IPS DF 4.7 (cell line): ENCODE measurements around the gene TPPP.

Source experiments
- DNase-seq: peaks from one replicate; pipeline ENCODE4 v3.0.0-alpha.2; 2013; ENCODE audit warnings: low spot score; ENCODE audit errors: extremely low read depth

The TPPP gene

GRCh38 chr5:665956-666711 lies 27.0 kb downstream of the TPPP start:
- DNase-seq, result no peak

GRCh38 chr5:665541-665955 lies 27.6 kb downstream of the TPPP start:
- no peak for DNase-seq

DNA sequence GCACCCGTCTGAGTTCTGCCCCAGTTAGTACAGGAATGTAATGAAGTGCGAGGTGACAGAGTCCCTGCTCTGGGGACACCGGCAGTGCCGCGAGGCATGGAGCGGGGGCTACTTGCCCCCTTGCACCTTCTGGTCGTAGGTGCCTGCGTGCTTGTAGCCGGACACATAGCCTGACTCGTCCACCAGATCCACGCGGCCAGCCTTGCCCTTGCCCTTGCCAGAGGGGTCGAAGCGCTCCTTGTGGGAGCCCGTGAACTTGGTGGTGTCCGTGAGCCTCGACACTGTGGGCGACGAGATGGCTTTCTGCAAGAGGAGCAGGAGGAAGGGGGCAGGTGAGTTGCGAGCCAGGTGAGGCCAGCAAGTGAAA lies 28.2 kb downstream of the TPPP start:
- no peak for DNase-seq

DNA sequence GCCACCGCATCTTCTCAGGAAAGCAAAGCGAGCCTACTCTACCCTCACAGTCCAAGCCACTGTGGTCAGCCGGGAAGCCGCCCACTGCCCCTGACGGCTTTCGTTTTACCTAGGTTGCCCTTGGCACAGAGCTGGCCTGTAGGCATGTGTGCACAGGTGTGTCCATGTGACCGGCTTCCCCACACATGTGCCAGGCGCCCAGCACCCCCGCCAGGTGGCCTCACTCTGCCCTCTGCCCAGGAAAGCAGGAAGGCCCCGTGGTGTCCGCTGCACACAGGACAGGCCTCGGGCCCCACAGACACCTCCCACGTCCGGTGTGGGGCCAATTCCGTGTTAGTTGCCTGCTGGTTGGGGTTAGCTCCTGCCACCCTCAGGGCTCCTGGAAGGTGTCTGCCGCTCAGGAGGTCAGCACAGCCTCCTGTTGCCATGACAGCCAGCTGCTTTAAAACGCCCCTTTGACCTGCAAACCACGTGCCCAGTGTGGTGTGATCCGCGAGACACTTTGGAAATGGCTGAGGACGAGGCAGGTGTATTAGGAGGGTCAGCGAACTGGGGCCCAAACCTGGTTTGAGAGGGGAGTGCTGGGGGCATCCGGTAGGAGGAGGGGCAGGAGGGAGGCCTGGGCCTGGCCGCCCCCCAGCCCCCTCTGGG lies 28.7 kb downstream of the TPPP start:
- DNase-seq, result no peak

- no peak for DNase-seq
These were observed 29.5 kb downstream of the TPPP start for GRCh38 chr5:663436-664342.

DNA sequence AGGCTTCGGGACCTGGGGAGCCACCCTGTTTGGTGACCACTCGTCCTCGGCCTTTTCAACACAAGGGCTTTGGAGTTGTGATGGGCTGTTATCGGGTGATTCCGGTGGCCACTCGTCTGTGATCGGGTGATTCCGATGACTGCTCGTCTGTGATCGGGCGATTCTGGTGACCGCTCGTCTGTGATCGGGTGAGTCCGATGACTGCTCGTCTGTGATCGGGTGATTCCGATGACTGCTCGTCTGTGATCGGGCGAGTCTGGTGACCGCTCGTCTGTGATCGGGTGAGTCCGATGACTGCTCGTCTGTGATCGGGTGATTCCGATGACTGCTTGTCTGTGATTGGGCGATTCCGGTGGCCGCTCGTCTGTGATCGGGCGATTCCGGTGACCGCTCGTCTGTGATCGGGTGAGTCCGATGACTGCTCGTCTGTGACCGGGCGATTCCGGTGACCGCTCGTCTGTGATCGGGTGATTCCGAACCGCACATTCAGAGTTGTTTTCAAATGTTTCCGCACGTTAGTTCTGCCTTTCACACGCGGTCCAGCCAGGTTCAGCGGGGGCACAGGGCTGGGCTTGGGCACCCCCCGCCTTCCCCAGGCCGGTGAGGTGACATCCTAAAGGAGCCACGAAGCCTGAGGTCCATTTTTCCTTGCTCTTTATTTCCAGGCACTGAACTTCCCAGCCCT lies 30.3 kb downstream of the TPPP start:
- no peak for DNase-seq

DNA sequence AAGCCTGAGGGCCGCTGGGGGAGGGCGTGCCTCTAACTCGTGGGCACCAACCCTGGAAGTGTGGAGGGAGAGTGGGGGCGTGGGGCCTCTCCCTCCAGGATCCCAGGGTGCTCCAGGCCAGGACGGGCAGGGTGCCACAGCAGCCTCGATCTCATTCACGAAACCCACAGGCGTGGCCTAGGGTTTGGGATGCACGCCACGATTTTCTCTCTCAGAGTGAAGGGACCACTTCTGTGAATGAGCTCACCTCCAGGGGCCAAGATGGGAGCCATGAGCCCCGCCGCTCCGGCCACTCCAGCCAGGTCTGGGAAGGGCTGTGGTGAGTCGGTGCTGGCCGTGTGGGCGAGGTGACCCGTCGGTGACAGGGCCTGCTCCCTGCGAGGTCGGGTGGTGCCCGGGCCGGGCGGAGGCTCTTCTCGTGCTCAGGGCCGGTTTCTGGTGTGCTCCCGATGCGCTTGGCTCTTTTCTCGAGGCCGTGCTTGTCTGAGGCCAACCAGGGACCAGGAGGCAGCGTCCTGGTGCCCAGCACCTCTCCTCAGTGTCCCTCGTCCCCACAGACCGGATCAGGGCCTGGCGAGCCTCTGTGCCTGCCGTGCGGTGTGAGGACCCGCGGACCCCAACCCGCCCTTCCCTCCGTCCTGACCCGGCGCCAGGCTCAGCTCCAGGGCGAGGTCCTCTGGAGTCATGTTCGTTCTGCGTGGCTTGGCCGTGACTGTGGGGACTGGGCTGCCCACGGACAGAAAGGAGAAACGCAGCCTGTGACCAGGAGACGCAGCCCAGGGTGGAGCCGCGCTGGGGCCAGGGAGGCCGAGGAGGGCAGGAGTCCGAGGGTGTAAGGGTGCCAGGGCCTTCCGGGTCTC lies 31.0 kb downstream of the TPPP start:
- DNase-seq, result no peak

- no peak for DNase-seq
These were observed 32.6 kb downstream of the TPPP start for GRCh38 chr5:660491-661030.

DNA sequence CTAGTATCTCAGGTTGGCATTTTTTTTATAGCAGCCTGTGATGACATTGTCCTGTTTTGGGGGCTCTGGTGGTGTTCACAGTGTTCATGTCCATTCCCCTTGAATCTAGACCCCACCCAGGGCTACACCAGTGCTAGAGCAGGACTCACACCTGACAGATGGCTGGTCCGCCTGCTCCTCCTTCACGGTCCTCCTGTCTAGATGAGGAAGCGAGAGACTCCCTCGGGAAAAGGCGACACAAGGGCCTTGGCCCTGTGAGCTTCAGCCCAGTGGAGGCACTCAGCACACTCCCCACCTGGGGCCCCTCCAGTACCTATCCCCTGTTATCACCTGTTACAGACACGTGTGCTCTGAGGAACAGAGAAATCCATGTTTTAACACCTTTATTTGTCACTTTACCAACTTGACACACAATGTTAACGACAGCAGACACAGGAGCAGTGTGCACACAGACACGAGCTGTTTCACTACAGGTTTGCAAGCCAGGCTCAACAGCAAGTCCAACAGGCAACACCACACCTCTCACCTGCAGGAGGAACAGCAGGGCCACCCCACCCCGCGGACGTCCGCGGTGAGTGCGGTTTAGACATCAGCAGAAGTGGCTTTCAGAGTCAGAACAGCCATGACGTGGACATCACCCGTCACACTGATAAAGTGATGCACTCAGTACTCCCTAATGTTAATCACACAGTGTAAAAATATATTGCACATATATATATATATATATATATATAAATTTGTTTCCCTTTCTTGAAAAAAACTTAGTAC lies 33.5 kb downstream of the TPPP start:
- DNase-seq, result no peak

- no peak for DNase-seq
These were observed 35.0 kb downstream of the TPPP start for GRCh38 chr5:658103-658502.

DNA sequence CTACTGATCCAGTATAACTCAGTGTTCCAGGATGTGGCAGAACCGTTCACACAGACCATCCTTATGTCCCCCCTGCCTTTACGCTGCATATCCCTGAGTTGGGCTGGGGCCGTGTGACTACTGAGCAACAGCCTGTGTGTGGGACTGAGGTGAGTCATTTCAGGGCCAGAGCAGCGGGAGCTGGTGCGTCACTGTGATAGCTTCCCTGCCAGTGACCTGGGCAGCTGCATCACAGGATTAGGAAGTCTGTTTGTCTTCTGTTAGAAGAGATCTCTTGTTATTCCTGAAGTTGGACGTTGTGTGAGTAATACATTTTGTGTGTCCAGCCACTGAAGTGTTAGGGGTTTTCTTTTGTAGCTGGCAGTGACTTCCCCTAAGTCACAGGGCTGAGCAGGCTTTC lies 35.6 kb downstream of the TPPP start:
- DNase-seq, result no peak

DNA sequence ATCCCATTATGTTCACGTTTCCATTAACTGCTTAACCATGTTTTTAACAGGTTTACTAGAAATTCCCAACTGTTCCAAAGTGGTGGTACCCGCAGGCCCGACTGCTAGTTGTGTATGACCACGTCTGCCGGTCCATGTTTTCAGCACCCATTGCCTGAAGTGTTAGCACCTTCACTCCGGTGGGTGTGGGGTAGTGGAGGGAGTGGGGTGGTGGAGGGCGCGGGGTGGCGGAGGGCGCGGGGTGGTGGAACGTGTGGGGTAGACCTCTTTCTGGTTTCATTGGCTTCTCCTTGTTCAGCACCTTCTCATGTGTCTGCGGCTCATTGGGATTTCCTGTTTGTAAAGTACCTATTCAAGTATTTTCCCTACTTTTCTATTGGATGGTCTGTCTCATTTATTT lies 37.7 kb downstream of the TPPP start:
- no peak for DNase-seq

DNA sequence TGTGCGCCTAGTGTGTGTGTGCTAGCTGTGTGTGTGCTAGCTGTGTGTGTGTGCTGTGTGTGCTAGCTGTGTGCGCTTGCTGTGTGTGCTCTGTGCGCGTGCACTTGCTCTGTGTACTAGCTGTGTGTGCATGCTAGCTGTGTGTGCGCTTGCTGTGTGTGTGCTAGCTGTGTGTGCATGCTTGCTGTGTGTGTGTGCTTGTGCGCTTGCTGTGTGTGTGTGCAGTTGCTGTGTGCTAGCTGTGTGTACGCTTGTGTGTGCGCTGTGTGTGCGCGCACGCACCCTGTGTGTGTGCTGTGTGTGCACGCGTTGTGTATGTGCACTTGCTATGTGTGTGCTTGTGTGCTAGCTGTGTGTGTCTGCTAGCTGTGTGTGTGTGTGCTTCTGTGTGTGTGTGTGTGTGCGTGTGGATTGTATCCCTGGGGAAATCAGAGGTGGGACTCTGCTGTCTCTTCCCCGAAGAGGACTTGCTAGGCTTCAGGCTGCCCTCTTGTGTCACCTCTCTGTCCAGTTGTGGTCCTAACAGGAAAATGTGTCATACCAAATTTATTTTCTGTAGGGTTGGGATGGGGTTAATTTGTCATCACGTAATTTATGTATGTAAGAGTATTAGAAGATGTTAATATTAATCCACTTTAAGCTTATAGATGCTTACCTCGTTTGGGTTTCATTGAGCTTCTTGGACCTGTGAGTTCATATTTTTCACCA lies 38.9 kb downstream of the TPPP start:
- DNase-seq, result no peak

- no peak for DNase-seq
These were observed 40.3 kb downstream of the TPPP start for GRCh38 chr5:652773-653350.

DNA sequence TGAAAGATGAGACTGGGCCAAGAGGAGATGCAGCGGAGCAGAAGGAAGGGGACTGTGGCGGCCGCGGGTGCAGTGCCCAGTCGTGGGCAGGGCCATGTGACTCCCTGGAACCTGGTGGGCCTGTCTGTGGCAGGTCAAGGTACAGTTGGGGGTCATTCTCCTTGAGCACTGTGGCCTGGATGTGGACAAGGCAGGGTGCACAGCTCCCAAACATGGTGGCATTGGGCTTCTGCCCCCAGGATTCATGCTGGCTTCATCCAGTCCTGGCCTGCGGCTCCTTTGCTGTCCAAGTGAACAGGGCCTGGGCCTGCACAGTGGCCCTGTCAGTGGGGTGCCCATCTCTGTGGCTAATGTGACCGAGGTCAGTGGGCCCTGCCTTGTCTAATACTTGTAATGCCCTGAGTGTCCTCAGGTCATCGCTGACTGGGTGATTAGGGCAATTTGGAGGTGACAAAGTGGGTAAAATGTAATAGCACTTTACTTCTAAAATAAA lies 41.1 kb downstream of the TPPP start:
- DNase-seq, result no peak

DNA sequence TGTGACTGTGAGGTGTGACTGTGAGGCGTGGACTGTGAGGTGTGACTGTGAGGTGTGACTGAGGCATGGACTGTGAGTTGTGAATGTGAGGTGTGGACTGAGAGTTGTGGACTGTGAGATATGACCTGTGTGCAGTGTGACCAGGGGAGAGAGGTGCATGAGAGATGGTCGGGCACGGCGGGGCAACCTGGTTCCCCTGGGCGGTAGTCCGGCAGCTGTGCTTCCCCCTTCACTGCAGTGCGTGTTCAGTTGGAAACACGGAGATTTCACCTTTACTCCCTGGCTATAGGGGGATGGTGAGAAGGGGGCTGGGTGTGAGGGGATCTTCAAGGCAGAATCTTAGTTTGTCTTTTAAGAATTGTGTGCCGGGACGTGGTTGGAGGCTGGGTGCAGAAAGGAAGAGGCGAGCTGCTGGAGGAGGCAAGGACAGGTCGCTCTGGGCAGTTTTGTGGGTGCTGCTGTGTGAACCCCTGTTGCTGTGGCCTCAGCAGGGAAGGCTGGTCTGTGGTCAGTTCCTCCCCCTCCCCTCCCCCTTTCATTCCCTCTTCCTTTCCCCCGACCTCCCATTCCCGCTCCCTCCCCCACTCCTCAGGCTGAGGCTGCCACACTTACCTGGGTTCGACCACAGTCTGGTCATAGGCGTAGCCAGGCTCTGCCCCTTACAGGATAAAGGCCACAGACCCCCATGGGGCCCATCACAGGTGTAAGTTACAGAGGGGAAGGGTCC lies 41.7 kb downstream of the TPPP start:
- no peak for DNase-seq

DNA sequence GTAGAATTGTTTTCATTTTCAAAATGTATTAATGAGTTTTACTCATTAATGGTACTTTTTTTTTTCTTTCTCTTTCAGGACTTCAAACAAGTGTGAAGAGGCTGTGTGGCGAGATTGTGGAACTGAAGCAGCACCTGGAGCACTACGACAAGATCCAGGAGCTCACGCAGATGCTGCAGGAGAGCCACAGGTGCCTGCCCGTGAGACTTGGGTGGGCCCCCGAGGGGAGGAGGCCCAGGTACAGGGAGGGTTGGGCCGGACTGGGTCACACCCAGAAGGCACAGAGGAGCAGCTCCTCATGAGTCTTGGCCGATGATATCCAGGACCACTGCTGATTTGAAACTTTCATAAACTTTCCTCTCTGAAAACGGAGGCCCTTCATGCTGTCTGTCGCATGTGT lies 45.4 kb downstream of the TPPP start:
- DNase-seq, result no peak

DNA sequence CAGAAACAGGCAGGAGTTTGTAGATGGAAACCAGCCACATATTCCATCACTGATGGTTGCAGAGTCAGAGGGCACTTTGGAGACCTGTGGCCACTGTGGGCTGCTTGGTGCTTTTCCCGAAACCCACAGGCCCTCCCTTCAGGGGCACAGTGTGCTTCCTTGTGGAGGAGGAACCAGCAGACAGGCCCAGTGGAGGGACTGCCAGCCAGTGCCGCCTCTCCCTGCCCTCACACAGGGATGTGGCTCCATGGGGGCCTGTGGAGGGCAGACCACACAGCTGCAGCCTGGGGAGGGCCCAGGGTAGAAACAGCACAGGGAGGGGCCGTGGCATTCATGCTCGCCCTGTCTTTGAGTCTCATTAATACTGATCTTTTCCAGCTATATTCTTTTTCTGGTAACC lies 45.8 kb downstream of the TPPP start:
- DNase-seq, result no peak
